Measurements from ENCODE around the gene MFAP2.

The MFAP2 gene

GRCh38 chr1:16996845-16997244, 16.4 kb upstream of the MFAP2 start (continued):
- TF ChIP-seq SCRT1 (tag by site-specific recombination; IDR thresholded peaks at IDR 0.05; ENCODE audit: borderline replicate concordance): no peak
- no peak for TF ChIP-seq ZNF747 (tag by site-specific recombination; IDR thresholded peaks at IDR 0.05)
- no peak for TF ChIP-seq SP7 (tag by site-specific recombination; IDR thresholded peaks at IDR 0.05)

GRCh38 chr1:16993521-16994038, 13.2 kb upstream of the MFAP2 start:
- ChIA-PET POLR2A (interaction anchor here (0.6 kb wide), 1 partner anchor 9 kb away, joined by 4 read pairs; no protein-coding TSS in a partner anchor), CTCF (no interaction called here)
- Histone ChIP-seq H3K4me3 (ENCODE audit: low read depth, low read length) (no peak overlapping the region), H3K4me1 (ENCODE audit: control insufficient read depth, insufficient read depth, low read length) (no peaks in the 10 kb centered on the region), H3K27ac (ENCODE audit: extremely low read depth, low read depth, low read length) (no peak overlapping the region), H3K36me3 (ENCODE audit: control insufficient read depth in 2 of 2, insufficient read depth in 1 of 2, low read length in 2 of 2) (peaks cover 0 to 73% of the 10 kb centered on the region in 2 experiments; a peak in 2 of 3 replicates), H3K9me3 (ENCODE audit: control insufficient read depth, insufficient read depth, low read depth, low read length) (no peaks in the 10 kb centered on the region)
- TF ChIP-seq GLIS2 (tag by site-specific recombination; IDR thresholded peaks at IDR 0.05) (peak; percentile 19; the same call in 1 of the 2 replicates), GLIS1 (tag by site-specific recombination; IDR thresholded peaks at IDR 0.05) (no peak)

GRCh38 chr1:16992675-16993074, 12.3 kb upstream of the MFAP2 start:
- Histone ChIP-seq H3K27ac (ENCODE audit: extremely low read depth, low read depth, low read length) (no peak overlapping the region), H3K9me3 (ENCODE audit: control insufficient read depth, insufficient read depth, low read depth, low read length) (no peaks in the 10 kb centered on the region), H3K4me3 (ENCODE audit: low read depth, low read length) (no peak overlapping the region), H3K4me1 (ENCODE audit: control insufficient read depth, insufficient read depth, low read length) (no peaks in the 10 kb centered on the region), H3K36me3 (ENCODE audit: control insufficient read depth in 2 of 2, insufficient read depth in 1 of 2, low read length in 2 of 2) (peaks cover 0 to 72% of the 10 kb centered on the region in 2 experiments; a peak in 2 of 3 replicates)
- TF ChIP-seq ZBTB49 (tag by site-specific recombination; IDR thresholded peaks at IDR 0.05; ENCODE audit: low read depth) (no peak), ZNF704 (tag by site-specific recombination; IDR thresholded peaks at IDR 0.05) (no peak), ZNF354C (tag by site-specific recombination; IDR thresholded peaks at IDR 0.05; ENCODE audit: borderline replicate concordance, low read depth) (no peak), ZNF169 (tag by site-specific recombination; IDR thresholded peaks at IDR 0.05) (no peak), ZNF18 (tag by site-specific recombination; IDR thresholded peaks at IDR 0.05) (no peak), CTCF (tag by site-specific recombination; IDR thresholded peaks at IDR 0.05) (no peak), KLF7 (tag by site-specific recombination; IDR thresholded peaks at IDR 0.05; ENCODE audit: borderline replicate concordance) (no peak), ZNF600 (tag by site-specific recombination; IDR thresholded peaks at IDR 0.05) (no peak), ZNF473 (tag by site-specific recombination; IDR thresholded peaks at IDR 0.05) (no peak), ZNF311 (tag by site-specific recombination; IDR thresholded peaks at IDR 0.05; ENCODE audit: borderline replicate concordance) (no peak), BCL11A (tag by site-specific recombination; IDR thresholded peaks at IDR 0.05; ENCODE audit: low read depth) (no peak), ZNF157 (tag by site-specific recombination; IDR thresholded peaks at IDR 0.05) (no peak), ZNF791 (tag by site-specific recombination; IDR thresholded peaks at IDR 0.05) (no peak), ZNF544 (tag by site-specific recombination; IDR thresholded peaks at IDR 0.05) (no peak), ZNF23 (tag by site-specific recombination; IDR thresholded peaks at IDR 0.05; ENCODE audit: borderline replicate concordance) (no peak), ZBTB8A (tag by site-specific recombination; IDR thresholded peaks at IDR 0.05) (no peak), OSR2 (tag by site-specific recombination; IDR thresholded peaks at IDR 0.05) (no peak)
- CTCF ChIA-PET: interaction anchor here (0.5 kb wide), 1 partner anchor 27 kb away, joined by 4 read pairs; no protein-coding TSS in a partner anchor
- POLR2A ChIA-PET: interaction anchor here (0.7 to 1.3 kb wide), 2 partner anchors 11 to 256 kb away, joined by 3 to 7 read pairs; partner anchors contain the start of gene PADI3

Measured in HEK293 (cell line).